ENCODE measurements around the gene EPN2. TPM values are rescaled to one million over a fixed set of nuclear protein-coding genes. Genes with fewer than 3 reads are reported as not detected.
"Not testable (repeated sequence)": the region's sequence is repeated elsewhere in the genome, so short reads cannot be mapped to it uniquely, and the experiment has no call there.

The EPN2 gene
- total RNA-seq (2022) (31.3 and 31.6 TPM in 2 replicates), Bru-seq, nascent RNA (percentile 64 among the genes with signal in this experiment), BruChase-seq, experiment 1, labeled RNA remaining after a 6-hour chase (percentile 72 among the genes with signal in this experiment), BruChase-seq, experiment 2, labeled RNA remaining after a 2-hour chase (percentile 73 among the genes with signal in this experiment)
- long read RNA-seq, full-length matches to known transcripts: 6 of 17 reads
- long read RNA-seq, partial matches to known transcripts: 2 of 17 reads
- long read RNA-seq, other reads (novel, unspliced or antisense): 9 of 17 reads

- intact Hi-C loops (cut with micrococcal nuclease; ENCODE audit: unreplicated experiment); H3K9me3 Mint-ChIP-seq (ENCODE audit: low read depth, unreplicated experiment); BruUV-seq (replicated peaks); H3K27me3 Mint-ChIP-seq (ENCODE audit: unreplicated experiment); H3K4me1 Mint-ChIP-seq (ENCODE audit: low read depth, unreplicated experiment); CTCF ChIA-PET; H3K27ac Mint-ChIP-seq (ENCODE audit: unreplicated experiment): not testable (repeated sequence)
- Mint-ChIP-seq H3K4me3 (ENCODE audit: low read depth, unreplicated experiment) (peak within 1 kb of the TSS; percentile 75), H3K36me3 (ENCODE audit: insufficient read depth, unreplicated experiment) (peaks cover 18% of the 10 kb centered on the region)
- DNase-seq: peak; percentile 63
Measured at GRCh38 chr17:19237139-19237388, at the start of gene EPN2. Gene EPN2, plus strand, starts transcription at chr17:19237366. Its CDS starts 45,754 bp downstream, at chr17:19283120.

GRCh38 chr17:19187883-19188869, 49.0 kb upstream of the EPN2 start:
- H3K27me3 Mint-ChIP-seq (ENCODE audit: unreplicated experiment); CTCF ChIA-PET; intact Hi-C loops (cut with micrococcal nuclease; ENCODE audit: unreplicated experiment): not testable (repeated sequence)

GRCh38 chr17:19188870-19189708, 48.1 kb upstream of the EPN2 start:
- BruUV-seq (replicated peaks): TSS peak; percentile 99
- H3K27me3 Mint-ChIP-seq (ENCODE audit: unreplicated experiment); H3K36me3 Mint-ChIP-seq (ENCODE audit: insufficient read depth, unreplicated experiment); H3K9me3 Mint-ChIP-seq (ENCODE audit: low read depth, unreplicated experiment); H3K27ac Mint-ChIP-seq (ENCODE audit: unreplicated experiment); CTCF ChIA-PET; DNase-seq; H3K4me1 Mint-ChIP-seq (ENCODE audit: low read depth, unreplicated experiment); H3K4me3 Mint-ChIP-seq (ENCODE audit: low read depth, unreplicated experiment); intact Hi-C loops (cut with micrococcal nuclease; ENCODE audit: unreplicated experiment): not testable (repeated sequence)

More at GRCh38 chr17:19187883-19188869, 49.0 kb upstream of the EPN2 start:
- TSS peak; percentile 100 for BruUV-seq (replicated peaks)
- DNase-seq: peak; percentile 92
- H3K4me1 Mint-ChIP-seq (ENCODE audit: low read depth, unreplicated experiment); H3K36me3 Mint-ChIP-seq (ENCODE audit: insufficient read depth, unreplicated experiment); H3K27ac Mint-ChIP-seq (ENCODE audit: unreplicated experiment); H3K9me3 Mint-ChIP-seq (ENCODE audit: low read depth, unreplicated experiment); H3K4me3 Mint-ChIP-seq (ENCODE audit: low read depth, unreplicated experiment): not testable (repeated sequence)

- CTCF ChIA-PET; H3K36me3 Mint-ChIP-seq (ENCODE audit: insufficient read depth, unreplicated experiment); H3K9me3 Mint-ChIP-seq (ENCODE audit: low read depth, unreplicated experiment); H3K27ac Mint-ChIP-seq (ENCODE audit: unreplicated experiment); H3K4me3 Mint-ChIP-seq (ENCODE audit: low read depth, unreplicated experiment); H3K27me3 Mint-ChIP-seq (ENCODE audit: unreplicated experiment); H3K4me1 Mint-ChIP-seq (ENCODE audit: low read depth, unreplicated experiment); BruUV-seq (replicated peaks); DNase-seq; intact Hi-C loops (cut with micrococcal nuclease; ENCODE audit: unreplicated experiment): not testable (repeated sequence)
Measured at GRCh38 chr17:19189781-19190405, 47.3 kb upstream of the EPN2 start.

GRCh38 chr17:19196382-19197204, 40.6 kb upstream of the EPN2 start:
- H3K4me3 Mint-ChIP-seq (ENCODE audit: low read depth, unreplicated experiment); H3K36me3 Mint-ChIP-seq (ENCODE audit: insufficient read depth, unreplicated experiment); H3K27me3 Mint-ChIP-seq (ENCODE audit: unreplicated experiment); BruUV-seq (replicated peaks); CTCF ChIA-PET; H3K27ac Mint-ChIP-seq (ENCODE audit: unreplicated experiment); H3K9me3 Mint-ChIP-seq (ENCODE audit: low read depth, unreplicated experiment); H3K4me1 Mint-ChIP-seq (ENCODE audit: low read depth, unreplicated experiment); intact Hi-C loops (cut with micrococcal nuclease; ENCODE audit: unreplicated experiment): not testable (repeated sequence)
- DNase-seq: peak; percentile 1

- DNase-seq; H3K36me3 Mint-ChIP-seq (ENCODE audit: insufficient read depth, unreplicated experiment); CTCF ChIA-PET: not testable (repeated sequence)
Measured at GRCh38 chr17:19202448-19202847, 34.7 kb upstream of the EPN2 start.

GRCh38 chr17:19203429-19203828, 33.7 kb upstream of the EPN2 start:
- H3K27ac Mint-ChIP-seq (ENCODE audit: unreplicated experiment); H3K4me1 Mint-ChIP-seq (ENCODE audit: low read depth, unreplicated experiment); H3K36me3 Mint-ChIP-seq (ENCODE audit: insufficient read depth, unreplicated experiment); CTCF ChIA-PET; BruUV-seq (replicated peaks); DNase-seq; H3K27me3 Mint-ChIP-seq (ENCODE audit: unreplicated experiment); intact Hi-C loops (cut with micrococcal nuclease; ENCODE audit: unreplicated experiment); H3K9me3 Mint-ChIP-seq (ENCODE audit: low read depth, unreplicated experiment); H3K4me3 Mint-ChIP-seq (ENCODE audit: low read depth, unreplicated experiment): not testable (repeated sequence)

More at GRCh38 chr17:19202448-19202847, 34.7 kb upstream of the EPN2 start:
- H3K27ac Mint-ChIP-seq (ENCODE audit: unreplicated experiment); H3K4me1 Mint-ChIP-seq (ENCODE audit: low read depth, unreplicated experiment); intact Hi-C loops (cut with micrococcal nuclease; ENCODE audit: unreplicated experiment); H3K27me3 Mint-ChIP-seq (ENCODE audit: unreplicated experiment); H3K9me3 Mint-ChIP-seq (ENCODE audit: low read depth, unreplicated experiment); H3K4me3 Mint-ChIP-seq (ENCODE audit: low read depth, unreplicated experiment); BruUV-seq (replicated peaks): not testable (repeated sequence)

- H3K36me3 Mint-ChIP-seq (ENCODE audit: insufficient read depth, unreplicated experiment); H3K9me3 Mint-ChIP-seq (ENCODE audit: low read depth, unreplicated experiment); H3K27ac Mint-ChIP-seq (ENCODE audit: unreplicated experiment); H3K27me3 Mint-ChIP-seq (ENCODE audit: unreplicated experiment); CTCF ChIA-PET; H3K4me3 Mint-ChIP-seq (ENCODE audit: low read depth, unreplicated experiment); H3K4me1 Mint-ChIP-seq (ENCODE audit: low read depth, unreplicated experiment); intact Hi-C loops (cut with micrococcal nuclease; ENCODE audit: unreplicated experiment); BruUV-seq (replicated peaks); DNase-seq: not testable (repeated sequence)
Measured at GRCh38 chr17:19215074-19215860, 21.9 kb upstream of the EPN2 start.

All from Calu3 (cell line).